ENCODE measurements around the gene EXOC4.
A peak's percentile ranks its signal among the peaks of the same experiment; 100 is the strongest.

Gene EXOC4

GRCh38 chr7:133824132-133824531 is 571.3 kb downstream of the EXOC4 start:
- H3K4me3 ChIP-seq (replicated peaks in 1 of 2; ENCODE audit: low read depth in 2 of 2, low read length in 2 of 2), result no peak overlapping the region
- TF ChIP-seq CTCF (IDR thresholded peaks at IDR 0.05; ENCODE audit: low read depth, low read length), result no peak

GRCh38 chr7:133827707-133828623 is 575.1 kb downstream of the EXOC4 start:
- no peak overlapping the region for H3K4me3 ChIP-seq (replicated peaks in 1 of 2; ENCODE audit: low read depth in 2 of 2, low read length in 2 of 2)
- DNase-seq (ENCODE audit: low read depth in 2 of 2), result peak in 1 of 2 donors; percentile 1
- no peak for TF ChIP-seq CTCF (IDR thresholded peaks at IDR 0.05; ENCODE audit: low read depth, low read length)

More at GRCh38 chr7:133824132-133824531, 571.3 kb downstream of the EXOC4 start:
- DNase-seq (ENCODE audit: low read depth in 2 of 2), result no peak

GRCh38 chr7:133828906-133829305 is 576.0 kb downstream of the EXOC4 start:
- TF ChIP-seq CTCF (IDR thresholded peaks at IDR 0.05; ENCODE audit: low read depth, low read length), result no peak
- H3K4me3 ChIP-seq (replicated peaks in 1 of 2; ENCODE audit: low read depth in 2 of 2, low read length in 2 of 2), result no peak overlapping the region
- DNase-seq (ENCODE audit: low read depth in 2 of 2), result no peak

- no peak overlapping the region for H3K4me3 ChIP-seq (replicated peaks in 1 of 2; ENCODE audit: low read depth in 2 of 2, low read length in 2 of 2)
- peak in 1 of 2 donors; percentile 33 for DNase-seq (ENCODE audit: low read depth in 2 of 2)
- TF ChIP-seq CTCF (IDR thresholded peaks at IDR 0.05; ENCODE audit: low read depth, low read length), result no peak
Measured at GRCh38 chr7:133829336-133829897, 576.5 kb downstream of the EXOC4 start.

GRCh38 chr7:133830081-133830480 is 577.2 kb downstream of the EXOC4 start:
- no peak overlapping the region for H3K4me3 ChIP-seq (replicated peaks in 1 of 2; ENCODE audit: low read depth in 2 of 2, low read length in 2 of 2)
- TF ChIP-seq CTCF (IDR thresholded peaks at IDR 0.05; ENCODE audit: low read depth, low read length), result no peak

GRCh38 chr7:133836666-133837065 is 583.8 kb downstream of the EXOC4 start:
- no peak for DNase-seq (ENCODE audit: low read depth in 2 of 2)
- H3K4me3 ChIP-seq (replicated peaks in 1 of 2; ENCODE audit: low read depth in 2 of 2, low read length in 2 of 2), result no peak overlapping the region
- no peak for TF ChIP-seq CTCF (IDR thresholded peaks at IDR 0.05; ENCODE audit: low read depth, low read length)

More at GRCh38 chr7:133830081-133830480, 577.2 kb downstream of the EXOC4 start:
- no peak for DNase-seq (ENCODE audit: low read depth in 2 of 2)

Measured in cardiac fibroblast (primary cell).